Measurements from ENCODE around the gene MSI2.
"Not testable (repeated sequence)": the region's sequence is repeated elsewhere in the genome, so short reads cannot be mapped to it uniquely, and the experiment has no call there.

MSI2 gene

DNA sequence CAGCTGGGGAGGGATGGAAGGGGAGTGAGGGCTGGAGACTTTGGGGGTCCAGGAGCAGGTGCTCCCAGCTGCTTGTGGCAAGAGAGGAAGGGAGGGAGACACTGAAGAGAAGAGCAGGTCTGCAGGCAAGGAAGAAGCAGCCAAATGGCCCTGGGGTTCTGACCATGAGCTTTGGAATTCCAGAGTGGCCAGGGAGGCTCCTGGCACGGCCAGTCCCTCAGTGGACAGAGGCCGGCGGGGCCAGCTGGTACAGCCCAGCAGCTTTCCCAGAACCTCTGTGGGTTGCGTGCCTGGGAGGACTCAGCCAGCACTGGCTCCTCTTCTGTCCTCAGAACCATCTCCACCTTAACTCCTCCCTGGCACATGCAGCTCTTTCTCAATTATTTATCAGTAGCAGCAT is 233.0 kb downstream of the MSI2 start:
- DNase-seq = no peak

DNA sequence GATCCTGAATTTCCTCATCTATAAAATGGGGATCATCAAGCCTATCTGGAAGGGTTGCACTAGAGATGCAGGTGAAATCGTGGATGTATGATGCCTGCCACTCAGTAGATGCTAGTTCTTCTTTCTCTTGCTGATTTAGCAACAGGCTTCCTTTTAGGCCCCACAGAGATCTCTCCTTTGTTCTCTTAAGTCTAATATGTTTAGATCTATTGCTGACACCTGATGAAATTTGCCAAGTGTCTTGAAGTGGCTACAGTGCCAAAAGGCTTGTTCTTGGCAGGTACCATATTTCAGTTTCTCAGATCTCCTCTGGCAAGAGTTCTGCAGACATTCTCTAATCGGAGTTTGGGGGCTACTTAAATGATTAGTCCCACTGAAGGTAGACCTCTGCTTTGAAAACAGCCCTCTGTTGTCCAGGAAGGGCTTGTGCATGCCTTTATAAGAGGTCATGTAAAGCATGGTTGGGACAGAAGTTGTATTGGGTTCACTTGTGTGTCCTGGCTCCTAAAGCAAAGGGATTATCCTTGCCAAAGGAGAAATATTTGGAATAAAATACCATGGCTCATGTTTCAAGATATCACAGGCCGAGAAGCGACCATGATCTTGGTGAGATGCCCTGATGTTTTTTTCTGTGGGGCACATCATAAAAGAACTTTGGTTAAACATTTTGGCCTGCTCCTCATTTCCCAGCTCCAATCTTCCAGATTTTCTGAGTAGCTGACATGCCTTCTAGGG is 234.0 kb downstream of the MSI2 start:
- DNase-seq = no peak

DNA sequence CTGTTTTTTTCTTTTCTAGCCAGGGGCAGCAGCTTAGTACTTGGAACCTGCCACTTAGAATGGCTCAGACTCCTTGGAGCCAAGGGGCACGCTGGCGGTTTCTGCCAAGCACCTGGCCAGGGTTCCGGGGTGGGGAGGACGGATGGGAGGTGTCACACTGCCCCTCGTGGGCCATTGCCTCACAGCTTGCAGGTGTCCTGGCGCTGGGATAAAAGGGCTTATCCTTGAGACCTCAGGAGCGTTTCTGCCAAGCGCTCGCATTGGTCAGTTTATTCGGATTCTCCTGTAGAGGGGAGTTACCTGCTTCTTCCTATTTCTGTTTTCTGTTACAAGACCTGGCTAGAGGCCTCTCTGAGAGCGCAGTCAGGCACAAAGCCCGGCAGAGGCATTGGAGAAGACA is 234.6 kb downstream of the MSI2 start:
- DNase-seq = no peak

DNA sequence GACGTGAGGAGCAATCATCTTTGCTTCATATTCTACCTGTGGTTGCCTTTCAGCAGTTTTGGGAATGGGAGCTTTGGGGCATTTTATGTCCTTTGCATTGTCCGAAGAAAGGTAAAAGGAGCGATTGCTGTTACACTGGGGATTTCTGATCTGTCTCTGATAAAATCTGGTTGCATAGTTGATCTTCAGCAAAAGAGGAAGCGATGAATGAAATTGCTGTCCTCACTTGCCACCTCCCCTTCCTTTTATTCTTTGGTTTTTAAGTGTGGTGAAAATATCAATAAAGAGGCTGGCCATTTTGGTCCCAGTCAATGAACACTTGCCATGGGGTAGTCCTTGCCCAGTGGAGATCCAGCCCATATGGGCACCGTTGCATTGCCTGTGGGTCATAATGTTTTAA is 236.8 kb downstream of the MSI2 start:
- DNase-seq = no peak

DNA sequence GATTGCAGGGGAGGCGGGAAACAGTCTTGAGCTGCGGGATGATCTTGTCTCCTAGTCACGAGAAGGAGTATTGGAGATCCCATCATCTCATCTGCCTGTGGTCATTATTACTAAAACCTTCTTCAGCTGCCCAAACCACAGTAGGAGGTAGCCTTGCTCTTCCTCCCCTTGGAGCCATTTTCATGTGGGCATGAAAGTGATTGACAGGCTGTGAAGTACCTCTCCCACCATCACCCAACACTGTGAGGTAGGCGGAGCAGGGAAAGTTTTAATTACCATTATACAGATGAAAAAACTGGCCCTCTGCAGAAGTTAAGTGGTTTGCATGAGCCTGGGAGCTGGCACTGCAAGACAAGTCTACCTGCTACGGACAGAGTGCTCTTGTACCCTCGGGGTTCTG is 237.3 kb downstream of the MSI2 start:
- DNase-seq = no peak

DNA sequence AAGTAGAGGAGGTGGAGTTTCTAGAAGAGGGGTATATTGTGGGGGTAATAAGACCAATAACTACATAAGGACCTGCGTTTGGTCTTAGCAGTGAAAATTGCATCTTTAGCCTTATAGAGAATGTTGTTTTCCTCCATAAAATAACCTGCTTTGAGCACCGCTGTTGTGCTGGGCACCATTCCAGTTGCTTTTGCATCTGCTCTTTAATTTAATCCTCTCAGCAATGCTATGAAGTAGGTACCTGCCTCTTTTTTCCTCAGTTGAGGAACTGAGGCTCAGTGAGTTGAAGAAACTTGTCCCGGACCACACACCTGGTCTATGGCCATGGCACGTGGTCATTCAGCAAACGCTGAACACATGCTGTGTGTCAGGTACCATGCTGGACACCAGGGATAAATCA is 238.1 kb downstream of the MSI2 start:
- peak; percentile 55 for DNase-seq

DNA sequence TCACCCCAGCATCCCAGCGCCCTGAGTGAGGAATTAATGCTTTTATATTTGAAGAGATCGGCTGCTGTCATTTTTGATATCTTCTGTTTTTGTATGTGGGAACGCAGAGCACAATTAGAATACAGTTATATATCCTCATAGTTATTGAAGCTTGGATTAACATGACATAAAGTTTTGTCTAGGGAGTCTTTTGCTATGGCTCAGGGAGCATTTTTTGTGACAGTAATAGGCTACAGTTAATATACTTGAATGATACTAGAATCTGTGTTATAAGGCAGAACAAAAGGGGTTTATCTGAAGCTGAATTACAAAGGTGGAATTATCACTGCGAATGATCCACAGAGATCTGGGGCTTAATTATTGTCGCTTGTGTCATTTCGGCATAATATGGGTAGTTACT is 239.4 kb downstream of the MSI2 start:
- DNase-seq = no peak

DNA sequence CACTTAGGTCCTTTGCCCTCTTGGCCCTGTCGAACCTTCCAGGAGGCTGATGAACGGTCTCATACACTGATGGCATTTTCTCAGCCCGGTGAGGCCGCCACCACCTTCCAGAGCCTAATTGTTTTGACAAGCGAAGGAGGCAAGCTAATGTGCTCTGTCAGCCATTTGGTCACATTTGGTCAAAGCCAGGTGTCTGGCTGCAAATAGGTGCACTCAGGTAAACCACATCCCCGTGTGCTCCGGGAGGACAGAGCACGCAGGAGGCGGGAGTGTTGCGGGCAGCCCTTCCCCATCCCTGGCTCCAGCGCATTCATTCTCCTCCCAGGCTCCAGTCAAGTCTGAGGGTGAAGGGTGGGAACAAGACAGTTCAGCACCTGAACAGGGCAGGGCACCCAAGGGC is 240.1 kb downstream of the MSI2 start:
- DNase-seq = no peak

DNA sequence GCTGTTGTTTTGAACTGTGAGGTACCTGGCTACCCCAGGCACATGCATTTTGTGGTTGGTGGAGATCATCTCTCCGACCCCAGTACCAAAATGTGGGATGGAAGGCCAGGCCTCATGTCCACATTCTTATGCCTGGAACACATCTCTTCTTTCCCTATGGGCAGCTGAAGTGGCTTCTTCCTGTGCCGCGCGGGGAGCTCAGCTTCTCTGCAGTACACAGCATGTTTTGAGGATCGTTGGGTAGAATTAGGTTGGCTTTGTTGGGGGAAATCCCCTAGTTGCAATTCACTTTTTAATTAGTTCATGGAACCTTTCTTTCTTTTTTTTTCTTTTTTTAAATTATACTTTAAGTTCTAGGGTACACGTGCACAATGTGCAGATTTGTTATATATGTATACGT is 242.1 kb downstream of the MSI2 start:
- DNase-seq = no peak

DNA sequence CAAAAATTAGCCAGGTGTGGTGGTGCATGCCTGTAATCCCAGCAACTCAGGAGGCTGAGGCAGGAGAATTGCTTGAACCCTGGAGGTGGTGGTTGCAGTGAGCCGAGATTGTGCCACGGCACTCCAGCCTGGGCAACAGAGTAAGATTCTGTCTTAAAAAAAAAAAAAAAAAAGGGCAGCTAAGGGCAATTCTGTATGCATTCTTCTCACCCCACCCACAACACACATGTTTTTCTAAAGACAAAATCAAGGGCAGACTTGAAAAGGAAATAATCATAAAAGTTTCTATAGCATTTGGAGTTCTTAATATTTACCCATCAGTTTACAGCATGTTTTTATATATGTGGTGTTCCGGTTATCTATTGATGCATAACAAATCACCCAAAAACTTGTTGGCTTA is 242.9 kb downstream of the MSI2 start:
- DNase-seq = not testable (repeated sequence)

DNA sequence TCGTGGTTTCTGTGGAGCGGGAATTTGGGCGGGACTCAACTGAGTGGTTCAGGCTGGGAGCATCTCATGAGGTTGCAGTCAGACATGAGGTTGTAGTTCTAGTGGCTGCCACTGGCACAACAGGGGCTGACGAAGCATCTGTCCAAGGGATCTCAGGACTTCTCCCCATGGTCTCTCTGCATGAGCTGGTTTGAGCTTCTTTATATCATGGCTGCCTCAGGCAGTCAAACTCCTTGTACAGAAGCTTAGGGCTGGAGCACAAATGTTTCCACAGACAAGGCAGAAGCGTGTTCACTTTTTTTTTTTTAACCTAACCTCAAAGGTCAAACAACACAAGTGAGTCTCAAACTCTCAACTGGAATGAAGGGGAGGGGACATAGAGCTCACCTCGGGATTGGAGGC is 243.3 kb downstream of the MSI2 start:
- no peak for DNase-seq

DNA sequence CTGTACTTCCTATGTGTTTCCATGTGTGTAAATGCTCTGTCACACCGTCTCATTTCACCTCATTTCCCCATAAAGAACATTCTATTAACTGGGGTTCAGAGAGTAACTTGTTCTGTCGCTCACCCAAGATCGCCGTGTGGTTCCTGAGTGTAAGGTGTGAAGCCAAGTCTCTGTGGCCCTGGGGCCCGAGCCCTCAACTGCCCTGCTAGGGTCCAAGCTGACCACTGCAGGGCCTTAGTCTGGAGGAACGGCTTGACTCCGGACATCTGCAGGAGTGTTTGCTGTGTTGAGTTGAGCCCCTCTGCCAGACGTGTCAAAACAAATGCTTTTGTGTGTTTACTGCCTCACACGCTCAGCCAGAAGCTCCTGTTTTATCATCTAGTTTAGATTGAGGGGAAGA is 244.7 kb downstream of the MSI2 start:
- no peak for DNase-seq

DNA sequence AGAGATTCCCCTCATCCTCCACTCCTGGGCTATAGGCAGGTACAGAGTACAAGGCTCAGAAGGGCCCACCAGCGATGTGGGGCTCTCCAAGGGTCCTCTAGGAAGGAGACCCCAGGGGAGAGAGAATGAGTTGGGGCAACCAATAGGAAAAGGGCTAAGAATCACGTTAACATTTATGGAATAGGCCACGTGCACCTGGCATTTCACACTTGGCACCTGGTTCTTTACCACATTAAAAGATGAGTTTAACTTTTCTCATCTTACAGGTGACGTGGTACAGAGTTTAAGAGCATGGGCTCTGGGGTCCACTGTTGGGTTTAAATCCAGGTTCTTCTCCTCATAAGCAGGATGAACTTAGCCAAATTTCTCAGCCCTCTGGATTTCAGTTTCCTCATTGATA is 245.7 kb downstream of the MSI2 start:
- no peak for DNase-seq

DNA sequence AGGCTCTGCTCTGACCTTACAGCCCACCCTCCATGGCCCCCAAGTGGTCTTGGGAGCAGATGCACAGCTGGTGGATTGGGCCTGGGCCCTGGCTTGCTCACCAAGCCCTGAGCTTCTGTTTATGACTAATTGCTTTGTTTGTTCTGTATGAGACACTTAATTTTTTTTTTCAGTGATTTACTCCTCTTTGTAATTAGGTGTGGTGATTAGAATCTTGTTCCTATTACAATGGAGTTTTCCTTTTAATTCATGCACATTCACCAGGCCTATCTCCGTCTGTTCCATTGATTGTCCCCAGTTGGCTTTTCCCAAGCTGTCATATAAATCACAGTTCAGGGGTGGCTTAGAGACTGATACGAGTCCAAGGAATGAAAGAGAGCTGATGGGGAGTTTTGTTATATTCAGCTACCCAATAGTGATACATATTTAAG is 246.5 kb downstream of the MSI2 start:
- peak; percentile 81 for DNase-seq

DNA sequence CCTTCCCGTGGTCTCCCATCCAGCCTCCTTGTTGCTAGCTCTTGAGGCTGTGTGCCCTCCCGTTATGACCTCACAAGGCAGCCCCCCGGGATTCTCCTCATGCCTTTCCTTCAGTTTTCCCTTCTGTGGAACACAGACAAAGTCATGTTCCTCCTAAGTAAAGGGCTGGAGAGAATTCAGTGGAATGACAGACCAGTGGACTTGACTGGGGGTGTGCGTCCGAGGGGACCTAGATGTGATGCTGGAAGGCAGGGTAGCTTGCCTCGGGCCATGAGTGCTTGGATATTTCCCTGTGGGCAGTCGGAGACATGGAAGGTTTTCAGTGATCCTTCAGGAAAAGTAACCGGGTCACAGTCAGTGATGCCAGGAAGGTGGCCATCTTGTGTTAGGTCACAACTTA is 247.9 kb downstream of the MSI2 start:
- DNase-seq = no peak

DNA sequence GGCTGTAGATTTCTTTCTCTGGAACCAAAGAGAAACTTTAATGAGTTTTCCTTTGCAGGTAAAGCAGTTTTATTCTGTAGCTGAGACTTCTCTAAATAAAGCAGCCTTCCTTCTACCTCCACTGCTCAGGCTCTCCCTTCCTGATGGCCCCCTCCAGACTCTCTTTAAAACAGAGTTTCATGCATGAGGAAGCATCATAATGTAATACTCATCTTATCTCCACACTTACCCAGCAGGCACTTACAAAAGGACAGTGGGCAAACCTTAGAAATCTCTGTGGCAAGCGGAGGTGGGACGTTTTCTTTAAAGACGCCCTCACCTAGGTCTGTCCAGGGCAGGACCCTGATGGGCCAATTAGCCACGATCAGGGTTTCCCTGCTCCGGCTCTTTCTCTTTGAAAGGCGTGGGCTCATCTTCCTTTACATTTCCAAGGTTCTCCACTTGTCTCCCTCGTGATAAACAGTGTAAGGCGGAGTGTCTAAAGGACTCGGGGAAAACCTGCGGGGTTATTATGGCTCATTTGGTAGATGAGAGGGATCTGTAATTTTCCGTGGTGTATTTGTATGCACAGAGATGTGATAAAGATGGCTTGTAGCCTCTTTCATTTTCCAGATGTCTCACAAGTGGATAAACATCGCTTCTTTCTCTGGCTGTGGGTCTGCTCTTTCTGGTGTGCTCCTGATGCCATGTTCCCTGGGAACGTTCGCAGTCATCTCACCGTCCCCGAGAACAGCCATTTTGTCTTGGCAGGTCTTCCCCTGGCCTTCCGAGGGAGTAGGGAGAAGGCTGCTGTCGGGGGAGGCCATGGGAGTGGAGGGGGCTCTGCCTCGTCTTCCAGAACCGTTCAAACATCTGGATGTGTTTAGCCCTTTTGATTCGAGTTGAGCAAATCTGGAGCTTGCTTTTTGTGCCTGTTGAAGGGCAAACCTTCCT is 249.8 kb downstream of the MSI2 start:
- no peak for DNase-seq

DNA sequence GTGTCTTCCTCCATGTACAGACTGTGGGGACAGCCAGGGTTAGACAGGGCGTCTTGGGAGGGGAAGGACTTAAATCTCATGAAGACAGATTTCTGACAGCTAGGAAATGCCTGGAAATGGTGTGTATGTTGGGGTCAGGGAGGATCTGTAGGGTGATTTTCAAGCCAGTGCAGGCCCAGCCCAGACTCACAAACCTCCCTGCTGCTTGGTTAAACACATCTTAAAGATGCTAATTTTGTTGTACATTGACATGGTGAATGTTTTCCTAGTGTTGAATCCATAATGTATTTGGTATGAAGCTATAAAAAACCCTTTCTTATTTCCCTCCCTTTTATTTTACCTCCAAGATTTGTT is 250.4 kb downstream of the MSI2 start:
- DNase-seq = no peak

DNA sequence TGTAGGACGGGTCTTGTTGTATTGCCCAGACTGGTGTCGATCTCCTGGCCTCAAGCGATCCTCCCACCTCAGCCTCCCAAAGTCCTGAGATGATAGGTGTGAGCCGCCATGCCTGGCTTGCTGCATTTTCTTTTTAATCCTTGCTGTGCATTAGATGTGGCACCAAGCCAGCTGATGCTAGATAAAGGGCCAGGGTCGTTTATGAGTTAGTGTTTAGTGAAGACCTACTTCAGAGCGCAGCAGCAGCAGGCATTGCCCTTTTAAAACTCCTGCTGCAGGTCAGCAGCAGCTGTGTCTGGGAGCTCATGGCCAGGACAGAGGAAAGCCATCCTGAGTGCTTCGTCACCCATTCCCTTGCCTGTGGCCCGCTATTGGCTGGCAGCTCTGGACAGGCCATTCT is 251.5 kb downstream of the MSI2 start:
- DNase-seq = no peak

DNA sequence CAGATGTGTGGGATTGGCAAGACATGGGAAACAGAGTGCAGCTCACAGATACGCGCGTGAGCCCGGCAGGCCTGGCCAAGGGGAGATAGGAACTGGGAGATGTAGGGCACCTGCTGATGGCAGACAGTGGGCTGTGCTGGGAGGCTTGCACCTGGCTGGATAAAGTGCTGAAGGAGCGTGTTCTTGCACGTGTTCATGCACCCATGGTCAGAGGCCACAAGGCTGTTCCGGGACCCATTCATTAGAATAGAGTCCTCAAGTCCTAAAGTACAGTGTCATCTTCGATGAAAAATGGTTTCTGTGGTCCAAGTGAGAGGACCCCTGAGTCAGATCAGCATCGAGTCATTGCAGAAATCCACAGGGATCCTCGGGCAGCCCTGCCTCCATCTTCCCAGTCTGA is 252.3 kb downstream of the MSI2 start:
- DNase-seq = no peak

DNA sequence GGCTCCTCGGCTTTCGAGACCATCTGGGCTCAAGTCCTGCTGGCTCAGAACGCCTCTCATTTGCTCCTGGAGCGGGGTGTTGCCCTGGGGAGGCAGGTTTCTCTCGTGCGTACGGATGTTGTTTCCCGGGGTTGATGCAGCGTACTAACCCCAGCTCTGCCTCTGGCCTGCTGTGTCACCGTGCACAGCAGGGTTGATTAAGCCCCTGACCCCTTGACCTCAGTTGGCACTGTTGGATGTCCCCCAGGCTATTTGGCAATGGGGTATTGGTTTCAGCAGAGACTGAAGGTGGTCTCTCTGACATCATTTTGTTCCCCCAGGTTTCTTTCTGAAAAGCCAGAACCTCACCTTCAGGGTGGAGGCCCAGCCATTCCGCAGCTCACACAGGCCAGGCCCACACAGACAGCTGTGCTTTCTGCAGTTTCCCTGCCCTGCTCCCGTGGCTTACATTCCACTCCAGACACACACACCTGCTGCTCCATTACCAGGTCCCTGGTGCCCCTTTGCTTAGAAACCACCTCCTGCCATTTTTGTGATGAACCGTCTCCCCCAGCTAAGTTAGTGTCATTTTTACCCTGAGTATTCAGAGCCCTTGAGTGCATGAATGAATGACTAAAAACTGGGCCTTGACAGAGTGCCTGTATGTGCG is 255.3 kb downstream of the MSI2 start:
- DNase-seq = no peak

DNA sequence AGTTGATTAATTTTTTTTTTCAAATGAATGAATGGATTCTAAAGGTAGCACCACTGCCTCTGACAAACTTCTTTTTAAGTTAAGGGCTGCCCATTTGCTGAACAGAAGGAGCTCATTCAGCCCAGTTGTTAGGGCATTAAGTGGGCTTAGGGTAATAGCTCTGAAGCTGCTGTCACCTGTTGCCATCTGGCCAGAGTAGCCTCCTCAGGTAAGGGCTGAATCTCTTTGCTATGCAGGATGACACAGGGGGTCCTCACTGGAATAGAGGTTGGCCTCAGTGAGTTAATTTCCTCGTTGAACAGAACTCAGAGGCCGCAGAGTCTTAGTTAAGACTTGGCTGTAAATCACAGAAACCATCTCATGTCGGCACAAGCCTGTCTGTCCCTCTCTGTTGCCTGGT is 255.9 kb downstream of the MSI2 start:
- no peak for DNase-seq

DNA sequence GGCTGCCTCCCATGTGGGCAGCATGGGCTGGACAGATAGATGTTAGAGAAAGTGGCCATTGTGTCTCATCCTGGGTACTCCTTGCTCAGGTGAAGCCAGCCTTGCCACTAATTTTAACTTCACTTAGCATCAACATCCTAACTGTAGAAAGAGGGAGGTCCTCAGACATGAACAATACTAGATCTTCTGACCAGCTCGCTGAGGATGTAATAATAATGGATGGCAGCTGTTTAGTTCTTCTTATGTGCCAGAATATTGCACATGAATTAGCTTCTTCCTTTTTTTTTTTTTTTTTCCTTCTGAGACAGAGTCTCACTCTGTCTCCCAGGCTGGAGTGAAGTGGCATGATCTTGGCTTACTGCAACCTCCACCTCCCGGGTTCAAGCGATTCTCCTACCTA is 256.4 kb downstream of the MSI2 start:
- DNase-seq = no peak

DNA sequence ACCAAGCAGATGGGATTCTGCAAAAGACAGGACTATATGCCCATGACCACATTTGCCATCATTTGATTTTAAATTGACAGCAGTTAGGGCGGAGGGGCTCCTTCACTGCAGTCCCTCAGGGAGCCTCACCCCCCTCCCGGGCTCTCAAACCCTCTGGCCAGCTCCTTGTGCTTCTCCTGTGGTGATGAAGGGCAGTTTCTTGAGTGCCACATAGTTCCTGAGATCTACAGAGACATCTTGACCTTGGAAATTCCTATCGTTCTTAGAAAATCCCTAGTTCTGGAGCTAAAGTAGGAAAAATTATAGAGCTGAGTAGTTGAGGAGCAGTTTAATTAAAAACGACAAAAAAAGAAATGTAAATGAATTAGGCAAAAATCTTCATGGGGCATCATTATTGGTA is 257.2 kb downstream of the MSI2 start:
- DNase-seq = no peak

DNA sequence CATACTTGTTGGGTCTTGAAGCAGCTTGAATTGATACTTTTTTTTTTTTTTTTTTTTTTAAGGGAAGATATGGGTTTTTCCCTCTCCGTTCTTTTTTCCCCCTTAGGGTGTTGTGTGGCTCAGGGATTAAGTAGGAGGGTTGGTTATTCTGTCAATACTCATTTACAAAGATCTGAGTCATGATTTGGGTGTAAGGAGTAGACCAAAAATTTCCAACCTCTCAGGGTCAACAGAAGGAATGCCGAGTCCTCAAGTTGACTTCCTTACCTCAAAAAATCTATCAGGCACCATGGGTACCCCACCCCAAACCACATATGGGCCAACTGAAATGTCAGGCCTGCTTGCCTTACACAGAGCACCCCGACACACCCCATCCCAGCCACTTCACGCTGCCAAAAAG is 258.3 kb downstream of the MSI2 start:
- DNase-seq = no peak

Measured in NCI-H1694 treated with DMSO at 0.1 percent for 48 hours (cell line).